Left cardiac atrium (tissue), 4 donors: ENCODE data around the gene RIPOR3. TPM values are rescaled to one million over a fixed set of nuclear protein-coding genes. Genes with fewer than 3 reads are reported as not detected.

ENCODE experiments used
- ATAC-seq, 2 donors: fragments of 200-7000 bp; cut with Tn5 transposase; one replicate each; pipeline ENCODE4 v1.9.1; 2020; ENCODE audit warnings: mild to moderate bottlenecking in 2 of 2, moderate library complexity in 2 of 2
- DNase-seq: peaks from one replicate; pipeline ENCODE4 v3.0.0-alpha.2; 2020
- intact Hi-C, 2 donors: fragments of 100-400 bp; cut with DNase I; formaldehyde crosslinking; loops; one replicate each; pipeline versions ENCODE4 v1.14.1 to v1.15.1; 2022 to 2023
- total RNA-seq, 2 donors: library from RNA; stranded (reverse); fragmentation: NEBNext Ultra II Directional; extraction: Animal tissue kit (Norgen Biotek cat#: 25700); gene quantifications; one replicate each; pipeline ENCODE4 v1.2.1, GENCODE V29; 2021
- donor health status: DM: no; HTN: yes; CAD: no.
- donor health status: DM: no; HTN: yes; CAD: no; lungs with severe emphysema.
- donor health status: DM: yes; HTN: yes; CAD: no.
- donor health status: Dilated cardiomyopathy.

Gene RIPOR3
- total RNA-seq, 2 donors from 2014 or later: 3.3 to 6.7 TPM

DNA sequence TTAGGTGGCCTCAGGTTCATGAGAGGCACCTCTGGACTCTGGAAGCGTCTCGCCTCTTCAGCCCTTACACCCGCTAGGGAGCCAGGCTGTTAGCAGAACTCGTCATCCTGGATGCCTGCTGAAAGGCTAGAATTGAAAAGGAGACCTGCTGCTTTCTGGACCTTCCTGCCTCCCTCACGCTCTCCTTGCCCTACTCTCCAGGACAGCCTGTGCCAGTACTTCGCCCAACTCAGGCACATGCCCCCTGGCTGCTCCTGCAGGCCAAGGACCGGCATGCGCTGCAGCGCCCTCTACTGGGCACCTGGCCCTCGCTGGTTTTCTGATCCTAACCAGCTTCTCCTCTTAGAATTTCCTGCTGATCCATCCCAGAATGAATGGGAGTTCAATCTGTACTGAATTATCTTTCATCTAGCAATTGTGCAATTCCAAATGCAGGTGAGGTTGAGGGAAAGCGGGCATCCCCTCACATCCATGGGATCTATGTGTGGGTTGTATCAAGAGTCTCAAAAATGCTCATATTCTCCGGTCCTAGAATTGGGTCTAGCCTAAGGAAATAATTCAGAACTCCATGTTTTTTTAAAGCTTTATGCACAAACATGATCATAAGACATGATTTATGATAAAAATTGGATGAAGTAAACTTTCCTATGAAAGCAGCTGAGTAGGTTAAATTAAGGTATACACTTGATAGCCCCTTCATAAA lies 103.2 kb downstream of the RIPOR3 start:
- ATAC-seq (peak; percentile 25 to 48), DNase-seq (peak; percentile 71)
- intact Hi-C loops: no loop called here

DNA sequence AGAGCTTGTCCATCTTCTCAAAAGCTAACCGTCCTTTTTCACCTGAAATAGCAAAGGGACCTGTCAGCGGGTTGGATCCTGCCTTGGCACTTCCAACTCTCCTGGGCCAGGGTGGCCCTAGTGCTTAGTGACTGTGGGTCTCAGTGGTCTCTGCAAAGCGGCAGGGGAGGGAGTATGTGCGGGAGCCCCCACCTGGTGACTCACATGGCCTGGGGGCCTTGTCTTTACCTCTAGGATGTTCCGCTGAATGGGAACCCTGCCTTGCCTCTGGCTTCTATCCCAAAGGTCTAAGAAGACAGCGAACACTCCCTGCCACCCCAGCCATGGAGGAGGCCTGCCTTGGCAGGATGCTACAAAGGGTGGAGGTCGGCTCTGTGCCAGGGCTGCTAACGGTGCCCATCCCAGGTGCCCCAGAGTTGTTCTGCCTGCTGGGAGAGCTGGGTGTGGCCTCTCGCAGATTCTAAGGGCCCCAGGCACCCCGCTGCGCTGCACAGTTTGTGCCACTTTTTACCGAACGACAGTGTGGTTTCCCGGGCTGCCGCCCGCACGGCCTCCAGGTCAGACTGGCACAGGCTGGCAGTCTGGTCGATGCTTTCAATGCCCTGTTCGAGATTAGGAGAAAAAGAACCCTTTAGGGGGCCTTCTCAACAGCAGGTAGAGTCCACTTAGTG lies 103.9 kb downstream of the RIPOR3 start:
- ATAC-seq: peak in 1 of 2 donors; percentile 8
- intact Hi-C loops: no loop called here
- DNase-seq: no peak

DNA sequence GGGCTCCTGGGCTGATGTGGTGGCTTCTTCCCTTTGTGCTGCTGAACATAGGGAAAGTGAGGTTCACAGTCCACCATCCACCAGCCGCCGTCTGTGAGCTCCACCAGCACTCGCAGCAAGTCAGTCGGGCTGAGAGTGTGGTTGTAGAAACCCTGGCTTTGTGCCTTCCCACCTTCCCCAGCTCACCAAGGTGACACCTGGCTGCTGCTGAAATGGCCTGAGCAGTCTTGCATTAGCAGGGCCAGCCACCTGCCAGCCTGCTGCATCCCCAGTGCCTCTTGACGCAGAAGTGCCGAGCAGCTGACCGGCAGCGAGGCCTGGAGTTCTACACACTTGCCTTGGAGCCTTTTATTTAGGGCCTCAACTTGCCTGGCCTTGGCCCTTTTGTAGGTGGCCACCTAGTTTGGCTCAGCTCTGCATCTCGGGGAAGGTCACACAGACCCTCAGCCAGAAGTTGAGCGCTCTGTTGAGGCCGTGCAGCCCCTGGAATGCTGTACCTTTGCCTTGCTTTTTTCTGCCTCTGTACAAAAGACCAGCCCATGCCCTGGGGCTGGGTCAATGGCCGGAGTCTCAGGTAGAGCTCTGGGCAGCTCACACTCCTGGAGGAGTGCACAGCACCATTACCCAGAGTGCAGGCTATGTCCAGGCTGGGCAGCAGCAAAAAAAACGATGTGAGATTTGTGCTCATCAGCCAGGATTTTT lies 104.7 kb downstream of the RIPOR3 start:
- intact Hi-C loops: no loop called here
- ATAC-seq: peak in 1 of 2 donors; percentile 6
- DNase-seq: no peak

DNA sequence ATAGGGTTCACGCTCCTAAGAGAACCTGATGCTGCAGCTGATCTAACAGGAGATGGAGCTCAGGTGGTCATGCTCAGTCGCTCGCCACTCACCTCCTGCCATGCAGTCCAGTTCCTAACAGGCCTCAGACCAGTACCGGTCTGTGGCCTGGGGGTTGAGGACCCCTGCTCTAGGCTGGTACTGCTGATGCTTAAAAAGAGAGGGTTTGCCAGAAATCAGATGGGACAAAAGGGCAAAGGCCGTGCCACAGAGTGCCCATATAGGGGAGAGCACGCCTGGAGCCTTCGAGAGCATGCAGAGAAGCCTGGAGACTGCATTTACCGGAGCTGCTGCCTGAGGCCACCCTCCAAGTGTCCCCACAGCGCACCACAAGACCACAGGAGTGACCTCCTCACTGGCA lies 105.7 kb downstream of the RIPOR3 start:
- intact Hi-C loops: no loop called here
- DNase-seq: no peak

DNA sequence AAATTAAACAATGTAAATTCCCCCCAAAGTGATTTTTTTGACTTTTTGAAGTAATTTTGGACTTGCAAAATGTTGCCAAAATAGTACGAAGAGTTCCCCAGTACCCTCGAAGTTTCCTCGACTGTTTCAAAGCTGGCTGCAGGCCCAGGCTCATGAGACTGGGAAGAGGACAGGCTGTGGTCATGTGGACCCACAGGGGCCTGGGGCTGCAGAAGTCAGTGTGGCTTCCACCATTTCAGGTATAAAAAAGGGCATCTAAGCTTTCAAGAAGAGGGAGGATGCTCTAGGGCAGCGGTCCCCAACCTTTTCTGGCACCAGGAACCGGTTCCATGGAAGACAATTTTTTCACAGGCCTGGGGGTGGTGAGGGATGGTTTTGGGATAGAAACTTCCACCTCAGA lies 106.1 kb downstream of the RIPOR3 start:
- ATAC-seq: no peak
- intact Hi-C loops: no loop called here
- no peak for DNase-seq

More for the DNA sequence above, 105.7 kb downstream of the RIPOR3 start:
- no peak for ATAC-seq

DNA sequence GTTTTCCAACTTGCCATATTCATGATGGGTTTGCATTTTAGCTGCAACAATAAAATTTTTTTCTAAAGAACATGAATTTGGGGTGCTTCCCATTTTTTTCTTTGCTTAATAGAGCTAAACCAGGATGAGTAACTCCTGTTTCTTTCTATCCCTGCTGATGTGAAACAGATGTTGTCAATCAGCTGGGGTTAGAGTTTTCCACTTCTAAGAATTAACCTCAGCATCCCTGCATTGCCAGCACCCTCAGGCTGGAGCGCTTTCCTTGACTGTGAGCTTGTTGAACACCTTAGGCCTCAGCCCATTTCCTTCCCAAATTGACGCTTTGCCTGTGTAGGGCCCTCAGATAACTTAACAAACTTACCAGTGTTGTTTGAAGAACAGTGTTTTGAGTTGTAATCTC lies 106.7 kb downstream of the RIPOR3 start:
- intact Hi-C loops: loop anchor here in 1 of 2 donors (5.0 kb wide), 1 partner anchor 397 kb away; no protein-coding TSS in a partner anchor
- DNase-seq: no peak

DNA sequence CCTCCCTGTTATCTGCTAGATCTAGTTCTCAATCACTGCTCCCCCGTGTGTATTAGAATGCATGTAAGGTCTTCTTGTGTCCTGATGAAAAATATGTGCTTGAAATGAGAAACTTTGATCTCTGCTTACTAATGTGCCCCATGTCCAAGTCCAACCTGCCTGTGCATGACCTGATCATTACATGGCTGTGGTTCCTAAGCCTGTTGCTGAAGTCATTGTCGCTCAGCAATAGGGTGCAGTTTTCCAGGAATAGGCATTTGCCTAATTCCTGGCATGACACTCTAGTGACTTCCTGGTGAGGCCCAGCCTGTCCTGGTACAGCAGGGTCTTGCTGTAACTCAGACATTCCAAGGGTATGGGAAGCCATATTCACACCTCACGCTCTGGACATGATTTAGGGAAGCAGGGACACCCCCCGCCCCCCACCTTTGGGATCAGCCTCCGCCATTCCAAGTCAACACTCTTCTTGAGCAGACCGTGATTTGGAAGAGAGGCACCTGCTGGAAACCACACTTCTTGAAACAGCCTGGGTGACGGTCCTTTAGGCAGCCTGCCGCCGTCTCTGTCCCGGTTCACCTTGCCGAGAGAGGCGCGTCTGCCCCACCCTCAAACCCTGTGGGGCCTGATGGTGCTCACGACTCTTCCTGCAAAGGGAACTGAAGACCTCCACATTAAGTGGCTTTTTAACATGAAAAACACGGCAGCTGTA lies 107.7 kb downstream of the RIPOR3 start:
- ATAC-seq (no peak), DNase-seq (no peak)
- intact Hi-C loops: loop anchor here in 1 of 2 donors (5.0 kb wide), 1 partner anchor 396 kb away; no protein-coding TSS in a partner anchor

More for the DNA sequence above, 106.7 kb downstream of the RIPOR3 start:
- ATAC-seq: no peak

DNA sequence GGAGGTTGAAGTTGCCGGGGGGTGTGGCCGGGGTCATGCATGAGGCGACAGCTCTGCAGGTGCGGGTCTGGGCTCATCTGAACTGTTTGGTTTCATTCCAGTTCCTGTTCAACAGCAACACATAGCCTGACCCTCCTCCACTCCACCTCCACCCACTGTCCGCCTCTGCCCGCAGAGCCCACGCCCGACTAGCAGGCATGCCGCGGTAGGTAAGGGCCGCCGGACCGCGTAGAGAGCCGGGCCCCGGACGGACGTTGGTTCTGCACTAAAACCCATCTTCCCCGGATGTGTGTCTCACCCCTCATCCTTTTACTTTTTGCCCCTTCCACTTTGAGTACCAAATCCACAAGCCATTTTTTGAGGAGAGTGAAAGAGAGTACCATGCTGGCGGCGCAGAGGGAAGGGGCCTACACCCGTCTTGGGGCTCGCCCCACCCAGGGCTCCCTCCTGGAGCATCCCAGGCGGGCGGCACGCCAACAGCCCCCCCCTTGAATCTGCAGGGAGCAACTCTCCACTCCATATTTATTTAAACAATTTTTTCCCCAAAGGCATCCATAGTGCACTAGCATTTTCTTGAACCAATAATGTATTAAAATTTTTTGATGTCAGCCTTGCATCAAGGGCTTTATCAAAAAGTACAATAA lies 108.6 kb downstream of the RIPOR3 start:
- DNase-seq (peak; percentile 19), ATAC-seq (no peak)
- intact Hi-C loops: loop anchor here in 1 of 2 donors (5.0 kb wide), 1 partner anchor 395 kb away; no protein-coding TSS in a partner anchor

DNA sequence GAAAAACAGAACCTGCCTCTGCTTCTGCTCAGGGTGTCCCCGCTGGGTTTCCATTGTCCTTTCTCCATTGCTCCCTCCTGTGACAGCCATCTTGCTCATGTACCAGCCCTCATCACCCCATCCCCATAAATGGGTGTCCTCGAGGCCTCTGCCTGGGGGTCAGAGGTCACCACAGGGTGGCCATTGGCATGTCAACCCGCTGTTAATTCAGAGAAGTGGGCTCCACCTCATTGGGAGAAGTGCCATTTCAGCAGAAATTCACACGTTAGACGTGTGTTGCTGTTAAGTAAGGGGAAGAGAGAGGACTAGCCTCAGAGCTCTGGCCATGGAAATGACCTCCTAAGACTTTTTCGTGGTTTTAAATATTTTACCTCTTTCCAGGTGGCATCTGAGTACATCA lies 109.2 kb downstream of the RIPOR3 start:
- ATAC-seq (no peak), DNase-seq (peak; percentile 12)
- intact Hi-C loops: loop anchor here in 1 of 2 donors (5.0 kb wide), 1 partner anchor 395 kb away; no protein-coding TSS in a partner anchor

DNA sequence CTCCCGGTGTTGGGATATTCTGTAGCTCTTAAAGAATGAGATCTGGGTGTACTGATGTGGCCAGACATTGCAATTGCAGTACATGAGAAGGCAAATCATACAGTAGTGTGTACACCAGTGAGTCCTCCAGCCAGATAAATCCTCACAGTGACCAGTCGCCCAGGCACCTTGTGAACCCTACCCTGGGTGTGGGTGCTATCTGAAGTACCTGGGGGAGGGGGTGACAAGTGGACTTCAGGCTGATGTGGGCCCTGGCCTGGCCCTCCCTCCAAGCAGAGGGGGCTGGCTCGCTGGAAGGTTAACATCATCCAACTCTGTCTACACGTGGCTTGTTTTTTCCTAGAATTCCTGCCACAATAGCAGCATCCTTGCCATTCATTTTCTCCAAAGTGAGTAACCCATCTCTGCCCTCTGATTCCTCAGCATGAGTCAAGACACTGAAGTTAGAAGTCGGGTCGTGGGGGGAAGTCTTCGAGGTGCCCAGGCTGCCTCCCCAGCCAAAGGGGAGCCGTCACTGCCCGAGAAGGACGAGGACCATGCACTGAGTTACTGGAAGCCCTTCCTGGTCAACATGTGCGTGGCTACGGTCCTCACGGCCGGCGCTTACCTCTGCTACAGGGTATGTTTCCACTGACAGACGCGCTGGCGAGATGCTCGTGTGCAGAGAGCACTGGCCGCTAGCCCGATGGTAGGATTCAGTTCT lies 110.3 kb downstream of the RIPOR3 start:
- ATAC-seq (no peak), DNase-seq (no peak)
- intact Hi-C loops: loop anchor here in 1 of 2 donors (5.0 kb wide), 1 partner anchor 394 kb away; no protein-coding TSS in a partner anchor

DNA sequence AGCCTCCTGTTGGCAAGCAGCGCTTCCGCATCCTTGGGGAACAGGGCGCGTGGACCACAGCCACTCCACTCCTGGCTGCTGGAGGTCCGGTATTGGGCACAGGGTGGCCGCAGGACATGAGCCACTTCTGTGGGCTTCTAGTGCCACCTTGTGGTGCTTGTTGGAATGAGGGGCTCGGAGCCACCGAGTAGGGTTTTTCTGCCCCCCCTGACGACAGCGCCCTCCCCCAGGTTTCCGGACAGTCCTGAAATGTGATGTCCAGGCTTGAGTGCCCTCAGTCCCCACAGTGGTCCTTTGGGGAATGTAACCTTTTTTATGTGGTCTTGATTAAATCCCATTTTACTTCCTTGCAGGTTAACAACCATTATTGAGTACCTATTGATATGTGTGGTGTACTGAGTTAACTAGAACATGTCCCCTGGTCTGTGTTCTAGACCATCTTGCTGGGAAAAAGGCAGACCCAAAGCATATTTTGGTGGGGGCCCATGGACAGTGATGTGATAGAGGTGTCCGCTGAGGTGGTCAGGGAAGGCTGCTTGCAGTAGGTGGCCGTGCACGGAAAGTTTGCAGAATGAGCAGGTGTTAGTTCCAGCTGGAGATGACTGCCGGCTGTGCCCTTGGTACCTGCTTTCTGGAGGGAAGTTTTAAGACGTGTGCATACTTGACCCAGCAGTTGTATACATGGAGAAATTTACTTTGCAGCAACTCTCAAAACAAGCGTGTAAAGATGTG lies 111.2 kb downstream of the RIPOR3 start:
- peak; percentile 50 to 55 for ATAC-seq
- DNase-seq: peak; percentile 74
- intact Hi-C loops: loop anchor here in 1 of 2 donors (5.0 kb wide), 1 partner anchor 393 kb away; no protein-coding TSS in a partner anchor

DNA sequence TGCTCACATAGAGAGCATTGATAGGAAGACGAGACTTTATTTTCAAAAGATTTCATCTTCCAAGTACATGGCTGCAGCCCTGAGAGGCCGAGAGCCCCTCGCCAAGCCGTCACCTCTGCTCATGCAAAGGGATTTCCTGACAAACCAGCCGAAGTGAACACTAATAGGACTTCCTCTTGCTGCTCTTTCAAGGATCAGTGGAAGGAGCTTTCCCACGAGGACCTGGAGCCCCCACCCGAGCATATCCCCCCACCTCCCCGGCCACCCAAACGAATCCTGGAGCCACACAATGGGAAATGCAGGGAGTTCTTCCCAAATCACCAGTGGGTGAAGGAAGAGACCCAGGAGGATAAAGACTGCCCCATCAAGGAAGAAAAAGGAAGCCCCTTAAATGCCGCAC lies 111.8 kb downstream of the RIPOR3 start:
- ATAC-seq (no peak), DNase-seq (no peak)
- intact Hi-C loops: loop anchor here (5.0 to 10.0 kb wide), 3 partner anchors 102 to 392 kb away; no protein-coding TSS in a partner anchor

DNA sequence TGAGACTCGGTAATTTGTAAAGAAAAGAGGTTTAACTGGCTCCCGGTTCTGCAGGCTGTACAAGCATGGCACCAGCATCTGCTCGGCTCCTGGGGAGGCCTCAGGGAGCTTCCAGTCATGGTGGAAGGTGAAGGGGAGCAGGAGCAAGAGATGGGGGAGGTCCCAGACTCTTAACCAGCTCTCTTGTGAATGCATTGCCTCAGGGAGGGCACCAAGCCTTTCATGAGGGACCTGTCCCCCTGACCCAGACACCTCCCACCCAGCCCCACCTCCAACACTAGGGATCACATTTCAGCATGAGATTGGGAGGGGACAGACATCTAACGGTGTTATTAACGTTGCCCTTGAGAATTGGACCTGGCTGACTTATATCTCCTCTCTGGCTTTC lies 112.6 kb downstream of the RIPOR3 start:
- no peak for DNase-seq
- no peak for ATAC-seq
- intact Hi-C loops: loop anchor here (5.0 to 10.0 kb wide), 3 partner anchors 101 to 391 kb away; no protein-coding TSS in a partner anchor

DNA sequence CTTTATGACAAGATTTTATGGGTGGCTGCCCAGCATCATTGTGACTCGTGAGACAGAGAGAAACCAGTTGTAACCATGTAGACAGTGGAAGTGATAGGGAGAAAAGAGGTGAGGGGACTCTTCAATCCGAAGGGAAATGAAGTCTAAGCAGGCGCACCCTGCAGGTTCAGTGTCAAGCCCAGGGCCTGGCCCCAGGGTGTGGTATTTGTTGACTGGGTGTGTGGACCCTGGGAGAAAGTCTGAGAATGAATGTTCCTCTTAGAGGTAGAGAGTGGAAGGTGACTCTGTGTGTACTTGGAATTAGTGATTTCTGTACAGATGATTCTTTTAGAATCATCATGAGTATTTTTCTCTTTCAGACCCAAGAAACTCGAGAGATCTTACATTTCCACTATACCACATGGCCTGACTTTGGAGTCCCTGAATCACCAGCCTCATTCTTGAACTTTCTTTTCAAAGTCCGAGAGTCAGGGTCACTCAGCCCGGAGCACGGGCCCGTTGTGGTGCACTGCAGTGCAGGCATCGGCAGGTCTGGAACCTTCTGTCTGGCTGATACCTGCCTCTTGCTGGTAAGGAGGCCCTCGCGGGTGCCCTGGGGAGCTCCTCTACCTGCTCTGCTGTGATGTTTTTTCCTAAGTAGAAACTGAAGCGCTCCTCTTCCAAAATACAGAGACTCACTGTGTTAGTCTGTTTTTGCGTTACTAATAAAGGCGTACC lies 113.1 kb downstream of the RIPOR3 start:
- intact Hi-C loops: loop anchor here (5.0 to 10.0 kb wide), 3 partner anchors 101 to 391 kb away; no protein-coding TSS in a partner anchor
- no peak for ATAC-seq
- DNase-seq: no peak

DNA sequence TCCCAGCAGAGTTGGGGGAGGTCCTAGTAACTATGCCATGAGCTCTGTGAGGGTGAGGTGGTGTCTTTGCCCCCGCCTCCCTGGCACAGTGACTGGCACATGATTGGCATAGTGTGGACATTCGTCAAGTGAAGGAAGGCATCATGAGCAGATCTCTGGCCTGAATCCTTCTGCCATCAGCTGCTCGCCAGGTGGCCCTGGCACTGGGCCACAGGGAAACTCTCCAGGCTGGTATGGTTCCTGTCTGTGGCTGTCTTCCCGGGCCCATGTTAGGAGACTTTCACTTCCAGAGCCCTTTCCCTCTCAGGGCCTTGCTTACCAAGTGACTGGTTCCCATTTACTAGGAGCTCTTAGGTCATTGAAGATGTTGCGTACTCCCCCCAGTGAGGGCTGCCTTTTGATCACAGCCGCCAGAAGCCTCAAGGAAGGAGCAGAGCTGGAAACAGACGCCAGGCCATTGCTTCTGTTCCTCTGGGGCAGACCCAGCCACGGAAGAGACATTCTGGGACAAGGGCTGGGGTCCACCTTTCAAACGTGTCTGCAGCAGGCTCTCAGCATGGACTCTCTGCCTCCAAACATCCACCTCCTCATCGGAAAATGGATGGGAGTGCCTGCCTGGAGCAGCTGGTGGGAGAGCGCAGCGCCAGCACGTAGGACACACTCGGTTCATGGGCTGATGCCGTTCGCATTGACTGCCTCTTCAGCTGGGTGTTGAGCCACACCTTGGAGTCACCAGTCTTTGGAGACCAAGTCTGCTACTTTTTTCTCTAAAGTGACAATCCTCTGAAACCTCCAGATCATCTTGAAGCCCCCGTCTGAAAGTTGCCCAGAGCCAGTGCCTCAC lies 113.9 kb downstream of the RIPOR3 start:
- ATAC-seq: peak; percentile 71 to 77

More for the DNA sequence above, 113.9 kb downstream of the RIPOR3 start:
- peak; percentile 74 for DNase-seq
- intact Hi-C loops: loop anchor here (2.0 to 10.0 kb wide), 4 partner anchors 67 to 390 kb away; partner anchors contain the start of gene PTPN1 (in 1 of the 2)
